Left renal pelvis (tissue), 4 donors: Measurements from ENCODE around the gene GNGT1. TPM values are rescaled to one million over a fixed set of nuclear protein-coding genes. Genes with fewer than 3 reads are reported as not detected.

ENCODE experiments used
- DNase-seq, 4 donors: peaks; one replicate each; pipeline ENCODE4 v3.0.0-alpha.2; 2013; ENCODE audit warnings: low read depth in 4 of 4, low spot score in 3 of 4
- polyA plus RNA-seq, 4 donors: library from polyadenylated mRNA; unstranded; fragments of 120-200 nt; gene quantifications; one replicate each; pipeline ENCODE4 v1.2.1, GENCODE V29; 2013; ENCODE audit not compliant: insufficient read length in 4 of 4

GNGT1 gene
- polyA plus RNA-seq, 4 donors: 0.26 TPM; not detected in 3

GRCh38 chr7:93938293-93938692 lies 31.9 kb downstream of the GNGT1 start:
- no peak for DNase-seq

GRCh38 chr7:93941945-93942344 lies 35.6 kb downstream of the GNGT1 start:
- DNase-seq: no peak

- DNase-seq: no peak
Observed at GRCh38 chr7:93943816-93944540, 37.6 kb downstream of the GNGT1 start.

- no peak for DNase-seq
Observed at GRCh38 chr7:93944673-93945072, 38.3 kb downstream of the GNGT1 start.

- no peak for DNase-seq
Observed at GRCh38 chr7:93945083-93945482, 38.7 kb downstream of the GNGT1 start.

GRCh38 chr7:93945756-93946535 lies 39.6 kb downstream of the GNGT1 start:
- no peak for DNase-seq

GRCh38 chr7:93948106-93948505 lies 41.7 kb downstream of the GNGT1 start:
- no peak for DNase-seq

GRCh38 chr7:93948873-93949272 lies 42.5 kb downstream of the GNGT1 start:
- no peak for DNase-seq

GRCh38 chr7:93949423-93949822 lies 43.1 kb downstream of the GNGT1 start:
- DNase-seq: no peak

GRCh38 chr7:93955304-93955703 lies 48.9 kb downstream of the GNGT1 start:
- no peak for DNase-seq

- no peak for DNase-seq
Observed at GRCh38 chr7:93957767-93958166, 51.4 kb downstream of the GNGT1 start.

GRCh38 chr7:93958216-93958615 lies 51.8 kb downstream of the GNGT1 start:
- no peak for DNase-seq

- no peak for DNase-seq
Observed at GRCh38 chr7:93958651-93959050, 52.3 kb downstream of the GNGT1 start.

Other genes starting within 250 kb of the GNGT1 start
- 10 to 100 TPM in 3 of 4 donors, 1 to 10 TPM in 1; 7.8 to 18.0 (median 14.3) TPM for gene TFPI2, start 15.8 kb upstream of the GNGT1 start, polyA plus RNA-seq
- 10 to 100 TPM; 32.2 to 57.7 (median 39.6) TPM for gene GNG11, start 15.2 kb downstream of the GNGT1 start, polyA plus RNA-seq
- 10 to 100 TPM; 41.3 to 65.2 (median 47.3) TPM for gene BET1, start 97.8 kb downstream of the GNGT1 start, polyA plus RNA-seq